Measurements from ENCODE around the gene TBKBP1.

The TBKBP1 gene

DNA sequence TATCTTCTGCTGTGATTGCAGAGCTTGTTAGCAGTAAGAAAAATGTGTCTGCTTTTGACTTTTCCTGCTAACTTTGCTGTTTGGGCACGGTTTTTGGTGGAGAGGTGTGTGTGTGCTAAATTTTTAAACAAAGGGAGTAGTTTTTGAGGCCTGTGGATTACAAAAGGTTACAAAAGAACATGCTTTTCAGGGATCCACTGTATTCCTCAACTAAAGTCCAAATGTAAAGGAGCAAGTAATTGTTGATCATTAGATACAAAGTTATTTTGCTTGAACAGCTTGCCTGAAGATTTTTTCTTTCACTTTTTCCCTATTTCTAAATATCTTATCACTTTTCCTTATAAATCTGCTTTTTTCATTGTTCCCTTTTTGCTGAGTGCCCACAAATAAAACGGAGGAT, 42.3 kb upstream of the TBKBP1 start:
- ChIA-PET CTCF (interaction anchor here (1.2 to 2.3 kb wide), 4 partner anchors 11 to 46 kb away, joined by 3 to 23 read pairs (median 6); no protein-coding TSS in a partner anchor), POLR2A (no interaction called here)
- DNase-seq (ENCODE audit: extremely low spot score), result no peak
- TF ChIP-seq, protein P1, sequence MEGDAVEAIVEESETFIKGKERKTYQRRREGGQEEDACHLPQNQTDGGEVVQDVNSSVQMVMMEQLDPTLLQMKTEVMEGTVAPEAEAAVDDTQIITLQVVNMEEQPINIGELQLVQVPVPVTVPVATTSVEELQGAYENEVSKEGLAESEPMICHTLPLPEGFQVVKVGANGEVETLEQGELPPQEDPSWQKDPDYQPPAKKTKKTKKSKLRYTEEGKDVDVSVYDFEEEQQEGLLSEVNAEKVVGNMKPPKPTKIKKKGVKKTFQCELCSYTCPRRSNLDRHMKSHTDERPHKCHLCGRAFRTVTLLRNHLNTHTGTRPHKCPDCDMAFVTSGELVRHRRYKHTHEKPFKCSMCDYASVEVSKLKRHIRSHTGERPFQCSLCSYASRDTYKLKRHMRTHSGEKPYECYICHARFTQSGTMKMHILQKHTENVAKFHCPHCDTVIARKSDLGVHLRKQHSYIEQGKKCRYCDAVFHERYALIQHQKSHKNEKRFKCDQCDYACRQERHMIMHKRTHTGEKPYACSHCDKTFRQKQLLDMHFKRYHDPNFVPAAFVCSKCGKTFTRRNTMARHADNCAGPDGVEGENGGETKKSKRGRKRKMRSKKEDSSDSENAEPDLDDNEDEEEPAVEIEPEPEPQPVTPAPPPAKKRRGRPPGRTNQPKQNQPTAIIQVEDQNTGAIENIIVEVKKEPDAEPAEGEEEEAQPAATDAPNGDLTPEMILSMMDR (IDR thresholded peaks at IDR 0.05; ENCODE audit: control extremely low read depth, extremely low read depth, low read depth, missing control alignments), result no peak

DNA sequence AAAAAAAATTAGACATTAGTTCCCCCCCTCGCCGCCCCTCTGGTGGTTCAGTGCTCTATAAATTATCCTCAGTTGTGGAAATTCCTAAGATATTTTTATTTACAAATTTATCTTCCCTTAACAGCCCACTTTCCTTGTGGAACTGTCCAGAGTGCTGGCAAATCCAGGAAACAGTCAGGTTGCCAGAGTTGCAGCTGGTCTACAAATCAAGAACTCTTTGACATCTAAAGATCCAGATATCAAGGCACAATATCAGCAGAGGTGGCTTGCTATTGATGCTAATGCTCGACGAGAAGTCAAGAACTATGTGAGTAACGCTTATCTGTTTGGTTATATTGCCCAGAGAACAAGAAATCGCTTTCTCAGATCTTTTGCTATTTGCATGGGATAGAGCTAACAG, 41.4 kb upstream of the TBKBP1 start:
- TF ChIP-seq, protein P1 (IDR thresholded peaks at IDR 0.05; ENCODE audit: control extremely low read depth, extremely low read depth, low read depth, missing control alignments), result no peak
- ChIA-PET POLR2A (no interaction called here), CTCF (interaction anchor here (1.5 to 3.6 kb wide), 4 partner anchors 11 to 292 kb away, joined by 3 to 27 read pairs (median 4); no protein-coding TSS in a partner anchor)
- DNase-seq (ENCODE audit: extremely low spot score), result no peak

DNA sequence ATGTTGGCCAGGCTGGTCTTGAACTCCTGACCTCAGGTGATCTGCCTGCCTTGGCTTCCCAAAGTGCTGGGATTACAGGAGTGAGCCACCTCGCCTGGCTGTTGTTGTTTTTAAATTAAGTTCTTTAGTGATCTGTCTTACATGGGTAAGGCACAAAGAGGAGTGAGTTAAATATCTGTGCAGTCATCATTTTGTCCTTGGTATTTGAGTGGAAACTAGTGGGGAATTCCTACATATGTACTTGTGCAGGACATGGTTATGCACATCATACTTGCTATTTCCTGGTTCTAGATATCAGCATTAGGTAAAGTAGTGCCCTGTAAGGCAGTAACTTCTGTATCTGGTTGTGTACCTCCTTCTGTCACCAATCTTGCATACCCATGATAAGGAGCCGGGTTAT, 40.5 kb upstream of the TBKBP1 start:
- TF ChIP-seq, protein P1 (IDR thresholded peaks at IDR 0.05; ENCODE audit: control extremely low read depth, extremely low read depth, low read depth, missing control alignments), result no peak
- CTCF ChIA-PET, result interaction anchor here (1.5 to 3.6 kb wide), 3 partner anchors 11 to 292 kb away, joined by 3 to 27 read pairs (median 3); no protein-coding TSS in a partner anchor
- POLR2A ChIA-PET, result no interaction called here
- no peak for DNase-seq (ENCODE audit: extremely low spot score)

DNA sequence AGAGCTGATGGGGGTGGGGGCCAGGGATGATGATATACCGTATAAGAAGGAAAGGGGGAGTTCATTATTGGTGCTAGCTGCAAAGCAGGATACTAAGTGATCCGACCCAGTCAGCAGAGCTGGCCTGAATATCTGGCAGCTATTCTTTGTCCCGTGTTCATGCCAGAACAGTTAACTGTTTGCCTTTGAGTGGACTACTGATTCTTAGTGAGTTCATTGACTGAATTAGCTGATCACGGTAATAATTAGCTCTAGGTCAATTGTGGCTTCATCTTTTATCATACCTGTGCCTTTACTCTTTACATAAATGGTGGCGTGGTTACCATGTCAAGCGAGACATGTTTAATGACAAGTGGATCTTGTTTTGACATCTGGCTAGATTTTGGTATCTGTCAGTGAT, 39.0 kb upstream of the TBKBP1 start:
- TF ChIP-seq, protein P1 (IDR thresholded peaks at IDR 0.05; ENCODE audit: control extremely low read depth, extremely low read depth, low read depth, missing control alignments), result no peak
- DNase-seq (ENCODE audit: extremely low spot score), result no peak
- ChIA-PET POLR2A (no interaction called here), CTCF (interaction anchor here (3.6 kb wide), 1 partner anchor 9 kb away, joined by 27 read pairs; no protein-coding TSS in a partner anchor)

DNA sequence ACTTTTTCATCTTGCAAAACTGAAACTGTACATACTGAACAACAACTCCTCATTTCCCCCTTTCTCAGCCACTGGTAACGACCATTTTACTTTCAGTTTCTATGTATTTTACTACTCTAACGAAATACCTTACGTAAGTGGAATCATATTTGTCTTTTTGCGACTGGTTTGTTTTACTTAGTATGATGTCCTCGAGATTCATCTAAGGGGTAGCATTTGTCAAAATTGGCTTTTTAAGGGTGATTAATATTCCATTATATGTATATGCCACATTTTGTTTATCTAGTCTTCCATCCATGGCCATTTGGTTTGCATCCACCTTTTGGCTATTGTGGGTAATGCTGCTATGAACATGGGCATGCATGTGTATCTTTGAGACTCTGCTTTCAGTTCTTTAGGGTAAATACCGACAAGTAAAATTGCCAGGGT, 33.9 kb upstream of the TBKBP1 start:
- DNase-seq (ENCODE audit: extremely low spot score), result peak; percentile 26
- CTCF ChIA-PET, result no interaction called here
- TF ChIP-seq, protein P1 (IDR thresholded peaks at IDR 0.05; ENCODE audit: control extremely low read depth, extremely low read depth, low read depth, missing control alignments), result no peak
- POLR2A ChIA-PET, result no interaction called here

DNA sequence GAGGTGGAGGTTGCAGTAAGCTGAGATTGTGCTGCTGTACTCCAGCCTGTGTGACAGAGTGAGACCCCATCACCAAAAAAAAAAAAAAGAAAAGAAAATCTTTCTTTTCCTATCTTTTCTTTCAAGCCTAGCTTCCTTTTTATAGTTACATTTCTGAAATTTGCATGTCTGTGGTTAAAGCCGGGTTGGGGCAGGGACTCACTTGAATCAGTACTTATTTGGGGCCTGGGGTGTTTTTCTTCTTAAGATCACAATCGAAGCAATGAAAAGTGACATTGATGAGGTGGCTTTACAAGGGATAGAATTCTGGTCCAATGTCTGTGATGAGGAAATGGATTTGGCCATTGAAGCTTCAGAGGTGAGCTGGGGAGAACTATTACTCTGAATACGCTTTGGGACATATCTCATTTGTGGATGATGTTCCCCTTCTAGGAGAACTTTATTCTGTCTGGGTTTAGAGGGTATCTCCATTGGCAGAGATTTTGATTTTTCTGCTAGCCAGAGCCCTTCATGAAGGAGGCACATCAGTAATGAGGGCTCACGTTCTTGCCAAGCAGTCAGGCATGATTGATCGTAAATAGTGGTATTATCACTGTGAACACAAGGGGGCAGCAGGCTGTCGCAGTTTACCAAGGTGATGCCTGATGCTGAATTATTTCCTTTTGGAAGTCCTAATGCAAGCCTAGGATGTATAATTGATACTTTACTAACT, 29.9 kb upstream of the TBKBP1 start:
- ChIA-PET CTCF (interaction anchor here (0.8 to 7.8 kb wide), 23 partner anchors 7 to 306 kb away, joined by 3 to 88 read pairs (median 5); partner anchors contain the start of genes CDK5RAP3, KPNB1, OSBPL7 and TBX21), POLR2A (interaction anchor here (0.9 kb wide), 1 partner anchor 14 kb away, joined by 11 read pairs; the partner anchor contains the start of gene KPNB1)
- TF ChIP-seq, protein P1 (IDR thresholded peaks at IDR 0.05; ENCODE audit: control extremely low read depth, extremely low read depth, low read depth, missing control alignments), result peak; percentile 80
- DNase-seq (ENCODE audit: extremely low spot score), result peak; percentile 61
